Mesothelial cell of epicardium (in vitro differentiated cells): ENCODE data around the gene KCNMA1. TPM values are rescaled to one million over a fixed set of nuclear protein-coding genes. Genes with fewer than 3 reads are reported as not detected.

ENCODE experiments used
- DNase-seq, 2 experiments: peaks; one replicate each; pipeline ENCODE4 v3.0.0; 2021; ENCODE audit warnings: low spot score in 2 of 2; ENCODE audit not compliant: unreplicated experiment in 2 of 2
- H3K27ac Mint-ChIP-seq: 2 replicates; pipeline ENCODE4 v1.8.0; 2021; ENCODE audit warnings: mixed read lengths
- H3K27me3 Mint-ChIP-seq: 2 replicates; pipeline ENCODE4 v1.8.0; 2021; ENCODE audit warnings: low read depth, mixed read lengths
- H3K36me3 Mint-ChIP-seq: 2 replicates; pipeline ENCODE4 v1.8.0; 2021; ENCODE audit warnings: mixed read lengths
- H3K4me1 Mint-ChIP-seq: 2 replicates; pipeline ENCODE4 v1.8.0; 2021; ENCODE audit warnings: mixed read lengths
- H3K4me3 Mint-ChIP-seq: 2 replicates; pipeline ENCODE4 v1.8.0; 2021; ENCODE audit warnings: mild to moderate bottlenecking, moderate library complexity, mixed read lengths
- H3K9me3 Mint-ChIP-seq: 2 replicates; pipeline ENCODE4 v1.8.0; 2021; ENCODE audit warnings: mixed read lengths
- CTCF ChIP-seq: fragments of 200-600 bp; sonication (generic); IDR thresholded peaks from one replicate; pipeline ENCODE4 v1.5.0; 2021; ENCODE audit warnings: antibody characterized with exemption; ENCODE audit not compliant: unreplicated experiment
- total RNA-seq: library from RNA; stranded (reverse); gene quantifications from 3 replicates; pipeline ENCODE4 v1.2.1, GENCODE V29; 2021

KCNMA1 gene
- total RNA-seq, 1 donor from 2014 or later, result 44.0 TPM

GRCh38 chr10:77516575-77516974, 121.0 kb downstream of the KCNMA1 start:
- H3K4me3 Mint-ChIP-seq, result no peak overlapping the region
- peak overlapping the region; percentile 13 for H3K27ac Mint-ChIP-seq
- no peak for DNase-seq
- H3K36me3 Mint-ChIP-seq, result no peaks in the 10 kb centered on the region
- TF ChIP-seq CTCF, result no peak
- no peaks in the 10 kb centered on the region for H3K27me3 Mint-ChIP-seq
- H3K4me1 Mint-ChIP-seq, result peaks cover 42% of the 10 kb centered on the region
- H3K9me3 Mint-ChIP-seq, result peaks cover 5% of the 10 kb centered on the region

GRCh38 chr10:77514870-77515269, 122.7 kb downstream of the KCNMA1 start:
- no peak for TF ChIP-seq CTCF
- peaks cover 59% of the 10 kb centered on the region for H3K4me1 Mint-ChIP-seq
- H3K27me3 Mint-ChIP-seq, result no peaks in the 10 kb centered on the region
- no peaks in the 10 kb centered on the region for H3K9me3 Mint-ChIP-seq
- H3K36me3 Mint-ChIP-seq, result no peaks in the 10 kb centered on the region
- DNase-seq, result no peak
- peak overlapping the region; percentile 96 for H3K27ac Mint-ChIP-seq
- H3K4me3 Mint-ChIP-seq, result no peak overlapping the region

GRCh38 chr10:77513781-77514331, 123.8 kb downstream of the KCNMA1 start:
- Mint-ChIP-seq H3K27me3 (no peaks in the 10 kb centered on the region), H3K4me1 (peaks cover 63% of the 10 kb centered on the region), H3K36me3 (no peaks in the 10 kb centered on the region)

GRCh38 chr10:77513220-77513619, 124.4 kb downstream of the KCNMA1 start:
- TF ChIP-seq CTCF, result no peak
- no peak for DNase-seq
- Mint-ChIP-seq H3K4me3 (no peak overlapping the region), H3K27ac (peak overlapping the region; percentile 96), H3K4me1 (peaks cover 66% of the 10 kb centered on the region), H3K36me3 (no peaks in the 10 kb centered on the region), H3K9me3 (no peaks in the 10 kb centered on the region), H3K27me3 (no peaks in the 10 kb centered on the region)

More at GRCh38 chr10:77513781-77514331, 123.8 kb downstream of the KCNMA1 start:
- TF ChIP-seq CTCF, result no peak
- no peak for DNase-seq
- H3K27ac Mint-ChIP-seq, result peak overlapping the region; percentile 96
- no peaks in the 10 kb centered on the region for H3K9me3 Mint-ChIP-seq
- no peak overlapping the region for H3K4me3 Mint-ChIP-seq

- peaks cover 73% of the 10 kb centered on the region for H3K4me1 Mint-ChIP-seq
- TF ChIP-seq CTCF, result no peak
- H3K27me3 Mint-ChIP-seq, result no peaks in the 10 kb centered on the region
- peak overlapping the region; percentile 96 for H3K27ac Mint-ChIP-seq
- no peak overlapping the region for H3K4me3 Mint-ChIP-seq
- no peaks in the 10 kb centered on the region for H3K36me3 Mint-ChIP-seq
- no peaks in the 10 kb centered on the region for H3K9me3 Mint-ChIP-seq
- DNase-seq, result no peak
Observed at GRCh38 chr10:77512219-77512578, 125.4 kb downstream of the KCNMA1 start.
